Measurements from ENCODE around the gene IL36A. TPM values are rescaled to one million over a fixed set of nuclear protein-coding genes. Genes with fewer than 3 reads are reported as not detected.

IL36A gene
- total RNA-seq, 1 experiment from 2014 or later: not detected

- no peak overlapping the region for H3K23ac ChIP-seq (ENCODE audit: insufficient read length, low read depth, low read length)
- no peak overlapping the region for H4K5ac ChIP-seq (ENCODE audit: insufficient read length, low read depth, low read length)
- H3K4me1 ChIP-seq (ENCODE audit: insufficient read depth, low read length): no peaks in the 10 kb centered on the region
- no peak overlapping the region for H2BK5ac ChIP-seq (ENCODE audit: insufficient read length, low read length)
- H3K9me3 ChIP-seq (ENCODE audit: control insufficient read depth, low read depth, low read length): no peaks in the 10 kb centered on the region
- Mint-ChIP-seq H3K27ac (no peak overlapping the region), H3K27me3 (ENCODE audit: low read depth) (peaks cover 35% of the 10 kb centered on the region), H3K4me1 (no peaks in the 10 kb centered on the region), H3K9me3 (peaks cover 15 to 62% of the 10 kb centered on the region in 2 experiments), H3K36me3 (ENCODE audit: insufficient read depth in 1 of 3, low read depth in 3 of 3) (no peaks in the 10 kb centered on the region), H3K4me3 (no peak overlapping the region)
- H3K9ac ChIP-seq (ENCODE audit: extremely low read depth, insufficient read length, low read length): no peak overlapping the region
- no peak for DNase-seq
- no peak overlapping the region for H3K27ac ChIP-seq (ENCODE audit: insufficient read length, low read depth, low read length)
- no peak overlapping the region for H3T11ph ChIP-seq (ENCODE audit: low read length)
- no peak overlapping the region for H2AFZ ChIP-seq (ENCODE audit: low read length)
- H3K79me2 ChIP-seq (ENCODE audit: insufficient read depth, low read length): no peaks in the 10 kb centered on the region
- no peak overlapping the region for H2AK5ac ChIP-seq (ENCODE audit: insufficient read length, low read length)
- H3K56ac ChIP-seq (ENCODE audit: insufficient read length, low read depth, low read length): no peak overlapping the region
- H2BK12ac ChIP-seq (ENCODE audit: insufficient read length, low read depth, low read length): no peak overlapping the region
- no peak overlapping the region for H4K8ac ChIP-seq (replicated peaks; ENCODE audit: insufficient read length, low read depth, low read length)
- no peak overlapping the region for H4K91ac ChIP-seq (ENCODE audit: insufficient read length, low read depth, low read length)
- H3K27me3 ChIP-seq (ENCODE audit: insufficient read depth, low read length): no peaks in the 10 kb centered on the region
- no peak overlapping the region for H3K4me2 ChIP-seq (ENCODE audit: insufficient read depth, insufficient read length, low read length)
- TF ChIP-seq CTCF (conservative IDR thresholded peaks at IDR 0.05): no peak
- no peak overlapping the region for H3K4ac ChIP-seq (ENCODE audit: low read depth, low read length)
- no peaks in the 10 kb centered on the region for H3K23me2 ChIP-seq (ENCODE audit: insufficient read length, low read depth, low read length, poor library complexity, severe bottlenecking)
- no peaks in the 10 kb centered on the region for H3K79me1 ChIP-seq (ENCODE audit: insufficient read depth, low read depth, low read length, poor library complexity, severe bottlenecking)
- no peak overlapping the region for H3K18ac ChIP-seq (ENCODE audit: insufficient read length, low read depth, low read length)
- no peak overlapping the region for H2BK20ac ChIP-seq (ENCODE audit: low read depth, low read length, poor library complexity, severe bottlenecking)
- no CpG with 5 or more reads among the region's 8 CpGs for WGBS (ENCODE audit: extremely low coverage, insufficient read length, low lambda C conversion rate)
- no peak overlapping the region for H2BK15ac ChIP-seq (ENCODE audit: low read depth, low read length)
- no peak overlapping the region for H3K14ac ChIP-seq (ENCODE audit: insufficient read depth, low read length)
- H4K20me1 ChIP-seq (ENCODE audit: control insufficient read depth, insufficient read depth, insufficient read length): no peaks in the 10 kb centered on the region
- no peak overlapping the region for H2BK120ac ChIP-seq (ENCODE audit: low read depth, low read length, poor library complexity, severe bottlenecking)
These were observed 7.4 kb downstream of the IL36A start for GRCh38 chr2:113012436-113013335.
